HepG2 (cell line): ENCODE results near the gene ABHD2. TPM values are rescaled to one million over a fixed set of nuclear protein-coding genes. Genes with fewer than 3 reads are reported as not detected.

Experiments used
- ATAD3A ChIP-seq: sonication (generic); formaldehyde crosslinking; IDR thresholded peaks from 2 replicates; pipeline ENCODE4 v1.4.0; 2020; ENCODE audit warnings: missing genetic modification reagents
- ELF3 ChIP-seq: IDR thresholded peaks from 2 replicates; pipeline ENCODE4 v1.6.1; 2016; ENCODE audit warnings: missing genetic modification reagents, missing compliant biosample characterization
- FOXA1 ChIP-seq, 2 experiments: fragments of 450-650 bp in 1 of 2; sonication (generic) in 1 of 2; formaldehyde crosslinking in 1 of 2; IDR thresholded peaks; 2 replicates each; pipeline versions ENCODE4 v1.4.0 to v1.6.1; 2016 to 2020; ENCODE audit warnings: missing genetic modification reagents in 1 of 2
- FOXA3 ChIP-seq: IDR thresholded peaks from 2 replicates; pipeline ENCODE4 v1.6.1; 2016; ENCODE audit warnings: missing genetic modification reagents, missing compliant biosample characterization
- FOXP1 ChIP-seq, 2 experiments: fragments of 450-650 bp in 1 of 2; IDR thresholded peaks; 2 replicates each; pipeline ENCODE4 v1.6.1; 2017 to 2018; ENCODE audit warnings: antibody characterized with exemption in 1 of 2
- KLF6 ChIP-seq: IDR thresholded peaks from 2 replicates; pipeline ENCODE4 v1.8.0; 2016; ENCODE audit warnings: missing biosample characterization, missing genetic modification reagents
- MAF1 ChIP-seq: sonication (generic); formaldehyde crosslinking; IDR thresholded peaks from 2 replicates; pipeline ENCODE4 v1.5.0; 2020; ENCODE audit warnings: missing genetic modification reagents, borderline replicate concordance
- MAFK ChIP-seq, 2 experiments: IDR thresholded peaks in 1 of 2; conservative IDR thresholded peaks in 1 of 2; 2 replicates each; pipeline ENCODE4 v1.6.1; 2011; ENCODE audit warnings: improper control_type of control experiment in 2 of 2, low read length in 2 of 2
- MED1 ChIP-seq: sonication (generic); formaldehyde crosslinking; IDR thresholded peaks from 2 replicates; pipeline ENCODE4 v1.4.0; 2020; ENCODE audit warnings: missing genetic modification reagents
- MXD4 ChIP-seq: IDR thresholded peaks from 2 replicates; pipeline ENCODE4 v1.6.1; 2016; ENCODE audit warnings: mild to moderate bottlenecking, missing biosample characterization, missing genetic modification reagents
- NFE2L2 ChIP-seq: fragments of 150-350 bp; IDR thresholded peaks from 2 replicates; pipeline ENCODE4 v1.6.1; 2014; ENCODE audit warnings: low read length
- NR2C2 ChIP-seq: sonication (generic); formaldehyde crosslinking; IDR thresholded peaks from 2 replicates; pipeline ENCODE4 v1.4.0; 2020; ENCODE audit warnings: missing genetic modification reagents, mild to moderate bottlenecking, moderate library complexity, borderline replicate concordance
- RFX5 ChIP-seq: IDR thresholded peaks from 2 replicates; pipeline ENCODE4 v1.6.1; 2011; ENCODE audit warnings: low read depth, low read length, improper control_type of control experiment
- TBP ChIP-seq: sonication (generic); formaldehyde crosslinking; IDR thresholded peaks from 2 replicates; pipeline ENCODE4 v1.5.0; 2020; ENCODE audit warnings: missing genetic modification reagents
- TEAD3 ChIP-seq: optimal IDR thresholded peaks from 2 replicates; pipeline ENCODE3; 2016; ENCODE audit warnings: borderline replicate concordance
- ZC3H13 ChIP-seq: sonication (generic); formaldehyde crosslinking; IDR thresholded peaks from 2 replicates; pipeline ENCODE4 v1.8.1; 2023; ENCODE audit warnings: mild to moderate bottlenecking, missing genetic modification reagents, moderate library complexity
- ZNF451 ChIP-seq: sonication (generic); formaldehyde crosslinking; IDR thresholded peaks from 2 replicates; pipeline ENCODE4 v1.5.0; 2020; ENCODE audit warnings: mild to moderate bottlenecking, missing genetic modification reagents
- ZNF567 ChIP-seq: sonication (generic); formaldehyde crosslinking; IDR thresholded peaks from 2 replicates; pipeline ENCODE4 v1.8.1; 2023; ENCODE audit warnings: mild to moderate bottlenecking, missing genetic modification reagents, borderline replicate concordance
- ZNF749 ChIP-seq: sonication (generic); formaldehyde crosslinking; IDR thresholded peaks from 2 replicates; pipeline ENCODE4 v1.8.0; 2022; ENCODE audit warnings: mild to moderate bottlenecking, missing genetic modification reagents, moderate library complexity, borderline replicate concordance
- ZNF75D ChIP-seq: sonication (generic); formaldehyde crosslinking; IDR thresholded peaks from 2 replicates; pipeline ENCODE4 v1.8.1; 2023; ENCODE audit warnings: missing genetic modification reagents, mild to moderate bottlenecking, borderline replicate concordance
- polyA plus RNA-seq, 8 experiments: library from polyadenylated mRNA; depleted of rRNA in 3 of 8; stranded (reverse) in 7 of 8; unstranded in 1 of 8; fragments of >200 nt; fragmentation: Illumina TruSeq in 4 of 8; extraction: Trizol in 4 of 8; gene quantifications; 2 replicates each; pipeline versions ENCODE4 v1.2.1 to v1.2.3, GENCODE V29; 2011 to 2016; ENCODE audit warnings: low read depth in 4 of 8, missing spikeins in 1 of 8, mixed read lengths in 1 of 8; ENCODE audit not compliant: insufficient read depth in 1 of 8
- total RNA-seq, 5 experiments: library from RNA; depleted of rRNA; stranded (reverse); fragments of >200 nt; fragmentation: Illumina TruSeq; extraction: Trizol; gene quantifications; 2 replicates each; pipeline ENCODE4 v1.2.3, GENCODE V29; 2016; ENCODE audit warnings: low read depth in 1 of 5
- TF ChIP-seq, protein P1 (sequence below): sonication (generic); formaldehyde crosslinking; IDR thresholded peaks from 2 replicates; pipeline ENCODE4 v1.4.0; 2020; ENCODE audit warnings: missing genetic modification reagents, borderline replicate concordance
- TF ChIP-seq, protein P2 (sequence below): sonication (generic); formaldehyde crosslinking; IDR thresholded peaks from 2 replicates; pipeline ENCODE4 v1.5.1; 2020; ENCODE audit warnings: mild to moderate bottlenecking, missing genetic modification reagents, moderate library complexity

ABHD2 gene
- total and polyA plus RNA-seq, 2 of the 13 experiments (the other 11 are each of a cell fraction or from before 2014, with no cell fraction given): 14.8 to 22.4 TPM

DNA sequence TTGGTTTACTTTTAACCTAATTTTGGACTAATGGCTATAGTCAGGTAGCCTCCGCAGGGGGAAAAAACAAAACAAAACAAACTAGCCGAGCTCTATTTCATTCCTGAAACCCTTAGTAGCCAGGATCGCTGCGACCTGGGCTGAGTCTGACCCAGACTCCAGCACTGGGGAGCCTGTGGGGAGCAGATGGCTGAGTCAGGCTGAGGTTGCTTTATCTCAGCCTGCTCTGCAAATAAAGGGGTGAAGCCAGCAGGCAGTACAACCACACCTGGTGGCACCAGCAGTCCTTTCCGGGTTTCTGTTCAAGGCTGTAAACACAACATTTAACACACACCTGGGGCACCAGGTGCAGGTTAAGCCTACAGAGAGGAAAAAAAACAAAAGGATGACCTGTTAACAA lies 27.3 kb downstream of the ABHD2 start (continued):
- TF ChIP-seq ZC3H13 (CRISPR knock-in tag) (no peak), FOXA3 (CRISPR knock-in tag) (0 out of 2 replicates have a peak, but pooled peaks have one; percentile 27), NFE2L2 (0 out of 2 replicates have a peak, but pooled peaks have one; percentile 9), FOXA1 (IDR thresholded peaks at IDR 0.05) (no peak), FOXA1 (CRISPR knock-in tag; IDR thresholded peaks at IDR 0.05) (peak; percentile 30; the same call in 1 of the 2 replicates), ZNF75D (CRISPR knock-in tag) (no peak), MAFK (conservative IDR thresholded peaks at IDR 0.05 in 1 of 2, IDR thresholded peaks at IDR 0.05 in 1 of 2; ENCODE audit: low read length in 2 of 2) (0 out of 4 replicates have a peak, but pooled peaks of 1 of the 2 experiments have one; percentile 11), TEAD3 (peak; percentile 22), NR2C2 (no peak), ATAD3A (CRISPR knock-in tag) (no peak), ZNF749 (CRISPR knock-in tag) (no peak), MXD4 (no peak), TBP (CRISPR knock-in tag) (no peak), RFX5 (no peak), KLF6 (CRISPR knock-in tag) (no peak), MED1 (CRISPR knock-in tag) (no peak), ELF3 (peak; percentile 50; the same call in 1 of the 2 replicates), MAF1 (CRISPR knock-in tag) (no peak), FOXP1 (IDR thresholded peaks at IDR 0.05) (no peak), FOXP1 (CRISPR knock-in tag; IDR thresholded peaks at IDR 0.05) (0 out of 2 replicates have a peak, but pooled peaks have one; percentile 14), ZNF567 (CRISPR knock-in tag) (no peak), ZNF451 (CRISPR knock-in tag) (no peak)
- TF ChIP-seq, protein P1, sequence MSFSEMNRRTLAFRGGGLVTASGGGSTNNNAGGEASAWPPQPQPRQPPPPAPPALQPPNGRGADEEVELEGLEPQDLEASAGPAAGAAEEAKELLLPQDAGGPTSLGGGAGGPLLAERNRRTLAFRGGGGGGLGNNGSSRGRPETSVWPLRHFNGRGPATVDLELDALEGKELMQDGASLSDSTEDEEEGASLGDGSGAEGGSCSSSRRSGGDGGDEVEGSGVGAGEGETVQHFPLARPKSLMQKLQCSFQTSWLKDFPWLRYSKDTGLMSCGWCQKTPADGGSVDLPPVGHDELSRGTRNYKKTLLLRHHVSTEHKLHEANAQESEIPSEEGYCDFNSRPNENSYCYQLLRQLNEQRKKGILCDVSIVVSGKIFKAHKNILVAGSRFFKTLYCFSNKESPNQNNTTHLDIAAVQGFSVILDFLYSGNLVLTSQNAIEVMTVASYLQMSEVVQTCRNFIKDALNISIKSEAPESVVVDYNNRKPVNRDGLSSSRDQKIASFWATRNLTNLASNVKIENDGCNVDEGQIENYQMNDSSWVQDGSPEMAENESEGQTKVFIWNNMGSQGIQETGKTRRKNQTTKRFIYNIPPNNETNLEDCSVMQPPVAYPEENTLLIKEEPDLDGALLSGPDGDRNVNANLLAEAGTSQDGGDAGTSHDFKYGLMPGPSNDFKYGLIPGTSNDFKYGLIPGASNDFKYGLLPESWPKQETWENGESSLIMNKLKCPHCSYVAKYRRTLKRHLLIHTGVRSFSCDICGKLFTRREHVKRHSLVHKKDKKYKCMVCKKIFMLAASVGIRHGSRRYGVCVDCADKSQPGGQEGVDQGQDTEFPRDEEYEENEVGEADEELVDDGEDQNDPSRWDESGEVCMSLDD (CRISPR knock-in tag): peak; percentile 30; the same call in 1 of the 2 replicates
- TF ChIP-seq, protein P2, sequence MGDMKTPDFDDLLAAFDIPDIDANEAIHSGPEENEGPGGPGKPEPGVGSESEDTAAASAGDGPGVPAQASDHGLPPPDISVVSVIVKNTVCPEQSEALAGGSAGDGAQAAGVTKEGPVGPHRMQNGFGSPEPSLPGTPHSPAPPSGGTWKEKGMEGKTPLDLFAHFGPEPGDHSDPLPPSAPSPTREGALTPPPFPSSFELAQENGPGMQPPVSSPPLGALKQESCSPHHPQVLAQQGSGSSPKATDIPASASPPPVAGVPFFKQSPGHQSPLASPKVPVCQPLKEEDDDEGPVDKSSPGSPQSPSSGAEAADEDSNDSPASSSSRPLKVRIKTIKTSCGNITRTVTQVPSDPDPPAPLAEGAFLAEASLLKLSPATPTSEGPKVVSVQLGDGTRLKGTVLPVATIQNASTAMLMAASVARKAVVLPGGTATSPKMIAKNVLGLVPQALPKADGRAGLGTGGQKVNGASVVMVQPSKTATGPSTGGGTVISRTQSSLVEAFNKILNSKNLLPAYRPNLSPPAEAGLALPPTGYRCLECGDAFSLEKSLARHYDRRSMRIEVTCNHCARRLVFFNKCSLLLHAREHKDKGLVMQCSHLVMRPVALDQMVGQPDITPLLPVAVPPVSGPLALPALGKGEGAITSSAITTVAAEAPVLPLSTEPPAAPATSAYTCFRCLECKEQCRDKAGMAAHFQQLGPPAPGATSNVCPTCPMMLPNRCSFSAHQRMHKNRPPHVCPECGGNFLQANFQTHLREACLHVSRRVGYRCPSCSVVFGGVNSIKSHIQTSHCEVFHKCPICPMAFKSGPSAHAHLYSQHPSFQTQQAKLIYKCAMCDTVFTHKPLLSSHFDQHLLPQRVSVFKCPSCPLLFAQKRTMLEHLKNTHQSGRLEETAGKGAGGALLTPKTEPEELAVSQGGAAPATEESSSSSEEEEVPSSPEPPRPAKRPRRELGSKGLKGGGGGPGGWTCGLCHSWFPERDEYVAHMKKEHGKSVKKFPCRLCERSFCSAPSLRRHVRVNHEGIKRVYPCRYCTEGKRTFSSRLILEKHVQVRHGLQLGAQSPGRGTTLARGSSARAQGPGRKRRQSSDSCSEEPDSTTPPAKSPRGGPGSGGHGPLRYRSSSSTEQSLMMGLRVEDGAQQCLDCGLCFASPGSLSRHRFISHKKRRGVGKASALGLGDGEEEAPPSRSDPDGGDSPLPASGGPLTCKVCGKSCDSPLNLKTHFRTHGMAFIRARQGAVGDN (CRISPR knock-in tag): peak; percentile 34
